ENCODE data around the gene MPRIP. TPM values are rescaled to one million over a fixed set of nuclear protein-coding genes. Genes with fewer than 3 reads are reported as not detected.
"Not testable (repeated sequence)": the region's sequence is repeated elsewhere in the genome, so short reads cannot be mapped to it uniquely, and the experiment has no call there.

MPRIP gene
- total RNA-seq, 1 donor from 2014 or later: 224 TPM

DNA sequence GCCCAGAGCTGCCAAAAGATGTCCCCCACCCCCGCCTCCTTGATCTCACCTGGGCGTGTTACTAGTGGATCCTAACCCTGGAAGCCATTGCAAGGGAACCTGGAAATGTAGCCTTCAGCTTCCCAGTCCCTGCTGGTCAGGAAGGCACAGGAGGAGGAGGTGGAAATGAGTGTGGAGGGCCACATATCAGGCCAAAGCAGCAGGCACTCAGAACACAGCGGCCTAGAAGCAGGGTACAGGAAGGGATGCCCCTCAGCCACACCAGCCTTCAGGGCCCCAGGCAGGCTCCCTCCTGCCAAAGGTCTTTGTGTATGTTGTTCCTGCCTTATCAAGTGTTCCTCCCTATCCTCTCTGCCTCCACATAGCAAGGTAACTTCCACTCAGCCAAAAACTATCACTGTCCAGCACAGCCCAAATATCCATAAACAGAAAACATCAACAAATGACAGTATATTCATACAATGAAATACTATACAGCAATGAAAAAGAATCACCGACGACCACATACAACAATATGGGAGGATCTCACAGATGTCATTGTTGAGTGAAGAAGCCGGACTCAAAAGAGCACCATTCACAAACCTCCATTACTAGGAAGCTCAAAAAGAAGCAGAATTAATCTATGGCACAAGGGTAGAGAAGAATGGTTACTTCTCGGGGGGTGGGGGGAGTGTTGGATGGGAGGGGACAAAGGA is 42.2 kb upstream of the MPRIP start:
- no peaks in the 10 kb centered on the region for H3K9me3 Mint-ChIP-seq
- H3K27ac Mint-ChIP-seq: no peak overlapping the region
- H3K4me3 Mint-ChIP-seq: no peak overlapping the region
- no peak for DNase-seq (ENCODE audit: low spot score in 2 of 2, unreplicated experiment in 2 of 2)
- H3K27me3 Mint-ChIP-seq (ENCODE audit: low read depth): no peaks in the 10 kb centered on the region
- peaks cover 2% of the 10 kb centered on the region for H3K4me1 Mint-ChIP-seq
- TF ChIP-seq, protein P1, sequence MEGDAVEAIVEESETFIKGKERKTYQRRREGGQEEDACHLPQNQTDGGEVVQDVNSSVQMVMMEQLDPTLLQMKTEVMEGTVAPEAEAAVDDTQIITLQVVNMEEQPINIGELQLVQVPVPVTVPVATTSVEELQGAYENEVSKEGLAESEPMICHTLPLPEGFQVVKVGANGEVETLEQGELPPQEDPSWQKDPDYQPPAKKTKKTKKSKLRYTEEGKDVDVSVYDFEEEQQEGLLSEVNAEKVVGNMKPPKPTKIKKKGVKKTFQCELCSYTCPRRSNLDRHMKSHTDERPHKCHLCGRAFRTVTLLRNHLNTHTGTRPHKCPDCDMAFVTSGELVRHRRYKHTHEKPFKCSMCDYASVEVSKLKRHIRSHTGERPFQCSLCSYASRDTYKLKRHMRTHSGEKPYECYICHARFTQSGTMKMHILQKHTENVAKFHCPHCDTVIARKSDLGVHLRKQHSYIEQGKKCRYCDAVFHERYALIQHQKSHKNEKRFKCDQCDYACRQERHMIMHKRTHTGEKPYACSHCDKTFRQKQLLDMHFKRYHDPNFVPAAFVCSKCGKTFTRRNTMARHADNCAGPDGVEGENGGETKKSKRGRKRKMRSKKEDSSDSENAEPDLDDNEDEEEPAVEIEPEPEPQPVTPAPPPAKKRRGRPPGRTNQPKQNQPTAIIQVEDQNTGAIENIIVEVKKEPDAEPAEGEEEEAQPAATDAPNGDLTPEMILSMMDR (IDR thresholded peaks at IDR 0.05; ENCODE audit: unreplicated experiment): no peak
- H3K36me3 Mint-ChIP-seq: no peaks in the 10 kb centered on the region

DNA sequence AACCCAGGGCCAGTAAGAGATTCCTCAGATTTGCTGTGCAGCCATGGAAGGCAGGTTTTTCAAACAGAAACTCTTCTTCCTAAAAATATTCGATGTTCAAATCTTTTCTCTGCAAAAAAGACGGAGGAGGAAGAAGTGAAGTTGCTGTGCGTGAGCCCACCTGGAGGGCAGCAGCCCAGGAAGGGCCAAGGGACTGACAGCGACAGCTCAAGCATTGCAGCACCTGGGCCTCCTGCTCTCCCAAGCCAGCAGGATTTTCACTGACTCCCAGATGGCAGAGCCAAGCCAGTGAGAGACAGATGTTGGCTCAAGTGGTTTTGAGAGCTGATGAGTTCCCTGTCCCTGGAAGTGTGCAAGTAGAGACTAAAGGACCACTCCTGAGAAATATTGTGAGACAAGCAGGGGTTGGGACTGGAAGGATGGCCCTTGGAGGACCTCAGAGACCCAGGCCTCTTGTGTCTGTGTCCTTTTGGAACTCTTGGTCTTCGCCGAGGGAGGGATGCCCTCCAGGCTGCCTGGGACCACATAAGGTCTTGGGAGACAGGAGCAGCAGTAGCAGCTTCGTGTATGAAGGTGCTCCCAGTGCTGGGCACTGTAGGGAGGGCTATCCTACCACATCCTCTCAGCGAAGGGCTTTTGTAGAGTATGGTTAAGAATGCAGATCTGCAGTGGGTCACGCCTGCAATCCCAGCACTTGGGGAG is 41.0 kb upstream of the MPRIP start:
- Mint-ChIP-seq H3K4me3 (no peak overlapping the region), H3K9me3 (no peaks in the 10 kb centered on the region), H3K4me1 (peaks cover 2% of the 10 kb centered on the region), H3K27ac (no peak overlapping the region), H3K27me3 (ENCODE audit: low read depth) (no peaks in the 10 kb centered on the region), H3K36me3 (no peaks in the 10 kb centered on the region)
- no peak for DNase-seq (ENCODE audit: low spot score in 2 of 2, unreplicated experiment in 2 of 2)
- TF ChIP-seq, protein P1 (IDR thresholded peaks at IDR 0.05; ENCODE audit: unreplicated experiment): no peak

DNA sequence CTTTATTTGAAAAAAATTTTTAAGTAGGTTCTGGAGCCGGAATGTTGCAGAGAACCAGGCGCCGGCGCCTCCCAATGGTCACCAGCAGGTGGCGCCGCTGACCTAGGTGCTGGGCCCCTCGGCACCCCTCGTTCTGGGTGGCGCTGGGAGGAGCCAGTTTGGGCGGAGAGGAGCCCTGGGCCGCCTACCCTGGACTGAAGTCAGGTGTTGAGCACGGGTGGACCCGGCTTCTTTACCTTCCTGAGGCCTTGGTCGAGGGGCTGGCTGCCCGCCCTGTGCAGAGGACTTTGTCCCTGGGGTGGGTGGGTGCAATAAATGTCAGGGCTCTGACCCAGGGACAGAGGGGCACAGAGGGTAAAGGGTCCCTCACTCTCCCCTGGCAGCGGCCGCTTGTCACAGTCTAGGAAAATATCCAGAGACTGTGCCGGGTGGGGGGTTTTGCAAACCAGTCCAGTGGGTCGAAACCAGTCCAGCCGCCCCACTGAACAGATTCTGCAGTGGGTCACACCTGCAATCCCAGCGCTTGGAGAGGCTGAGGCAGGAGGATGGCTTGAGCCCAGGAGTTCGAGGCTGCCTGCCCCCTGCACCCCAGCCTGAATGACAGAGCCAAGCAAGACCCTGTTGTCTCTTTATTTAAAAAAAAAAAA is 40.3 kb upstream of the MPRIP start:
- no peaks in the 10 kb centered on the region for H3K36me3 Mint-ChIP-seq
- peaks cover 2% of the 10 kb centered on the region for H3K4me1 Mint-ChIP-seq
- no peaks in the 10 kb centered on the region for H3K27me3 Mint-ChIP-seq (ENCODE audit: low read depth)
- H3K9me3 Mint-ChIP-seq: no peaks in the 10 kb centered on the region
- H3K4me3 Mint-ChIP-seq: no peak overlapping the region
- H3K27ac Mint-ChIP-seq: no peak overlapping the region
- peak; percentile 67 to 89 for DNase-seq (ENCODE audit: low spot score in 2 of 2, unreplicated experiment in 2 of 2)
- TF ChIP-seq, protein P1 (IDR thresholded peaks at IDR 0.05; ENCODE audit: unreplicated experiment): peak; percentile 96

DNA sequence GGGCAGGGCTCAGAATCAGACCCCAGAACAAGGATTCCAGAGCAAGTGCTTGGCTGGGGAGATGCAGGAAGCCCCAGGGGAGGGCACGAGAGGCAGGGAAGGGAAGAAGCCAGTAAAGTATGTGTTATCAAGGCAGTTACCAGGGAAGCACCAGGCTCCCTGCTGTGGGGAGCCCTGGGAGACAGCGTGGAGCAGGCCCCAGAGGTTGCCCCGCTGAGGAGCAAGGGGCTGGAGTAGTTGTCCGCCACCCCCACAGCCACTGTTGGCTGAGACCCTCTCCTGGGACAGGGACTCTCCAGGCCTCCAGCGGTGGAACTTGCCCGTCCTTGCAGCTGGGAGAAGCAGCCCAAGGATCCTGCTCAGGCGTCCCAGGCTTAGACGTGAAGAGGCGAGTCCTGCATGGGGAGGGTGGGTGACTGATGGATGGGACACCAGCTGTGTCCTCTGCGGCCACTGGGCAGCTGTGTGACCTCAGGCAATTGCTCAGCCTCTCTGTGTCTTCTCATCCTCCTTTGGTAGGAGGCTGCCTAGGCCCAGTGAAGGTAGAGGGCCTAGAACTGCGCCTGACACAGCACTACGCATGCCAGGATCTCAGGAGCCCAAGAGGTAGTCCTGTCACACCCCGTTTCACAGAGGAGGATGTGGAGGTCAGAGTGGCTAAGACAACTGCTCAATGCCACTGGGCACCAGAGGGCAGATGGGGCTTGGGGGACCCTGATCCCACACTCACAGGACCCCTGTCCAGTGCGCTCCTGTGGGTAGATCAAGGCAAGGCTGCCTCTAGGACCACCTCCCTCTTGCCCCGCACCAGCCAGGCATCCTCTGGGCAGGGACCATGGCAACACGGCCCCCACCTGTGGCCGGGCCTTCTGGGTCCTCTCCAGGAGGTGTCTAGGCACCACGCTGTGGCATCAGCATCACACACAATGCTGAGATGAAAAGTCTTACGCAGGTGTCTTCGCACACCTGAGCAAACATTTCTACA is 39.2 kb upstream of the MPRIP start:
- H3K4me3 Mint-ChIP-seq; H3K27me3 Mint-ChIP-seq (ENCODE audit: low read depth); H3K4me1 Mint-ChIP-seq; H3K9me3 Mint-ChIP-seq; DNase-seq (ENCODE audit: low spot score in 2 of 2, unreplicated experiment in 2 of 2); H3K27ac Mint-ChIP-seq; H3K36me3 Mint-ChIP-seq: not testable (repeated sequence)

DNA sequence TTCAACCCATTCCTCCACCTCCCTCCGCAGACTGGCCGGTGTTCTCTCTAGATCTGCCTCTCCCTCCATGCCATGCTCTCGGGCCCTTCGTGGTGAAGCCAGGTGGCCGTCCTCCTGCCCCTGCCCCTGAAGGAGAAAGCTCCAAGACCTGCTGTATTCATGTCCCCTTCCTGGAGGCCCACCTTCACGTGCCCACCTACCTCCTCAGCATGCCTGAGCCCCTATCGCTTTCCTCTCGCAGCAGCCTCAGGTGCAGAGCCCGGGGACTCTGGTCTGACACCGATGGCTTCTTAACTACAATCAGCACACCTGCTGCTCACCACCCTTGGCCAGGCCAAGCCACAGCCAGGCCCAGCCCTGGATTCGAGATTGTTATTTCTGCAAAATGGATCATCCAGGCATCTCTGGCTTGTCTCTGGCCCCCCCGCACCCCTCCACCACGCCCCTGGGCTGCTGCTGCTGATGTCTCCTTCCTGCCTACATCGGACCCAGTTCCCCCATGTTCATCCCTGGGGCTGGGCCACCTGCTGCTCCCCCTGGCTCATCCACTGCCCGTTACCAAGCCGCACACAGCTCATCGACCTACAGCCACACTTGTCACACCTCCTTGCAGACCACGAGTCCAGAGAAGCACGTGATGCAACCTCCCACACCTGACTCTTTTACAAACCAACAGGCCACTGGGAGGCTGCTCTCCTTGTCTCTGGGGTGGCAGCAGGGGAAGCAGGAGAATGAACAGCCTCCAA is 37.8 kb upstream of the MPRIP start:
- no peaks in the 10 kb centered on the region for H3K27me3 Mint-ChIP-seq (ENCODE audit: low read depth)
- no peaks in the 10 kb centered on the region for H3K36me3 Mint-ChIP-seq
- H3K4me3 Mint-ChIP-seq: no peak overlapping the region
- H3K27ac Mint-ChIP-seq: no peak overlapping the region
- H3K9me3 Mint-ChIP-seq: no peaks in the 10 kb centered on the region
- H3K4me1 Mint-ChIP-seq: peaks cover 4% of the 10 kb centered on the region
- DNase-seq (ENCODE audit: low spot score in 2 of 2, unreplicated experiment in 2 of 2): no peak
- TF ChIP-seq, protein P1 (IDR thresholded peaks at IDR 0.05; ENCODE audit: unreplicated experiment): no peak

DNA sequence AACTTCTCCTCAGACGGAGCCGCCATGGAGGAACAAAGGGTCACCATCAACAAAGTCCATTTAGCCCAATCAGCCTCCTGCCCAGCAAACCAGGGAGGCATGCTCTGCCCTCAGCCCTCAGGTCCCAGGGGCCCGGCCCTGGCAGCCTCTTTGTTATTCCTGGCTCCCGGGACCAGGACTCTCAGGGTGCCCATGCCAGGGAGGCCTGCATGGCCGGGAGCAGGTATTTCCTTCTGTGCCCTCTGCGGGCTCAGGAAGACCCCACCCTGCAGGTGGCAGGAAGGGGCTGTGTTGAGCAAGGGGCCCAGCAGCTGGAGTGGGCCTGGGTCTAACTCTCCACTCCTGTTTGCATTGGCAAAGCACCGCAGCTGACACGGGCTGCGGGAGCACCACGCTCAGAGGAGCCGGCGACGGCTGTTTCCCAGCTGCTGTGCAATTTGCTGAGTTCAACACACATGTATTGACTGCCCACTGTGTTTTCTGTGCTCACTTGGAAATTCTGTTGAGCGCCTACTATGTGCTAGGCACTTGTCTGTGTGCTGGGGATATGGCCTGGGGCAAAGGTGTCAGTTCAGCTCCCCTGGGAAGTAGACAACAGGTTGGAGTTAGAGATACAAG is 37.2 kb upstream of the MPRIP start:
- H3K4me1 Mint-ChIP-seq; H3K4me3 Mint-ChIP-seq; DNase-seq (ENCODE audit: low spot score in 2 of 2, unreplicated experiment in 2 of 2); H3K36me3 Mint-ChIP-seq; H3K27ac Mint-ChIP-seq; H3K9me3 Mint-ChIP-seq; H3K27me3 Mint-ChIP-seq (ENCODE audit: low read depth): not testable (repeated sequence)

DNA sequence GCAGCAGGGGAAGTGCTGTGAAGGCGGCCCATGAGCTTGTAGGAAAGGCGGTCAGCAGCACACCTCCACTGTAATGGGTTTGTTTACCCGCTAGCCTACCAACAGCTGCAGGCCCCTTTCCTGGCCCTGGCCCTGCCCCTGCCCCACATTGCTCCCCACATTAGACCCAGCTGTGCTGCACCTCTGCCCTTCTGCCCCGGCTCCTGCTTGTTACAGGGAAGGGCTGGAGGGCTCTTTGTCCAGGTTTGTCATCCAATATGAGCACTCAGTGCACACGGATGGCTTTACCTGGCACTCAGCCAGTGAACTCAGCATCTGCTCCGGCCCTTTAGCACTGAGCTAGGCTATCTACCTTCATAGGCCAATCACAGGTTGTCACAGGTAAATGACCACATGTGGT is 34.4 kb upstream of the MPRIP start:
- not testable (repeated sequence) for H3K4me1 Mint-ChIP-seq; H3K27me3 Mint-ChIP-seq (ENCODE audit: low read depth); H3K9me3 Mint-ChIP-seq; H3K36me3 Mint-ChIP-seq; DNase-seq (ENCODE audit: low spot score in 2 of 2, unreplicated experiment in 2 of 2); H3K27ac Mint-ChIP-seq; H3K4me3 Mint-ChIP-seq

Data from mesothelial cell of epicardium (in vitro differentiated cells).